ENCODE data around the gene PRDM1.

PRDM1 gene

DNA sequence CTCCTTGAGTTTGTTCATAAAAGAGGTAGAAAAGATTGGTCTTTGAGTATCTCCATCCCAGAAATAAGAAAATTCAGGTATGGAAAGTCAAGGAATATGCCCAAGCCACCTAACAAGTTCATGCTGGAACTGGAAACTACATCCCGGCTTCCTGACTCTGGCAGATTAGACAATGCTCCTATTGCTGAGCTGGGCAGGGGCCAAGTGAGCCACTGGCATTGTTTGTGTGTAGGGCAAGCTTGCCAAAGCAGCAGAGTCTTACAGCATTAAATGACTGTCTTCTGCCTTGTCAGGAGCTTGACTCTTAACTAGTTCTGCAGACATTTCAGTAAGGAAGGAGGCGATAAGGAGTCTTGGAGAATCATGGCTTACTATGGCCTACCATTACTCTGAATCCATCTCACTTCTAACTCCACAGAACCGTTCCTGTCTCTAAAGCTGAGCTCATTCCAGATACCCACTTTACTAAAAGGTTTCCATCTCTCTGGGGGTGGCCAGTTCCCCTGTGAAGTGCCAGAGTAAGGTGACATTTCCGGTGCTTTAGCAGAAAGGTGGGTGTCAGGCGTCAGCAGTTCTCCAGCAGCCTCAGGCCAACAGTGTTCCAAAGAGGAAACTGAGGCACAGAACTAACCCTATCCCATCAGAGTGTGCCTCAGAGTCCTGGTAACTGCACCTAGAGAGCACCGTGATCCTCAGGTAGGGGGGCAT lies 30.1 kb downstream of the PRDM1 start:
- DNase-seq (ENCODE audit: low read depth, low spot score) = no peak

GRCh38 chr6:106117579-106117978 lies 31.4 kb downstream of the PRDM1 start:
- DNase-seq (ENCODE audit: low read depth, low spot score) = no peak

- no peak for DNase-seq (ENCODE audit: low read depth, low spot score)
These were observed 32.8 kb downstream of the PRDM1 start for GRCh38 chr6:106118835-106119431.

- DNase-seq (ENCODE audit: low read depth, low spot score) = no peak
These were observed 33.4 kb downstream of the PRDM1 start for GRCh38 chr6:106119546-106119945.

- no peak for DNase-seq (ENCODE audit: low read depth, low spot score)
These were observed 33.9 kb downstream of the PRDM1 start for GRCh38 chr6:106120006-106120405.

DNA sequence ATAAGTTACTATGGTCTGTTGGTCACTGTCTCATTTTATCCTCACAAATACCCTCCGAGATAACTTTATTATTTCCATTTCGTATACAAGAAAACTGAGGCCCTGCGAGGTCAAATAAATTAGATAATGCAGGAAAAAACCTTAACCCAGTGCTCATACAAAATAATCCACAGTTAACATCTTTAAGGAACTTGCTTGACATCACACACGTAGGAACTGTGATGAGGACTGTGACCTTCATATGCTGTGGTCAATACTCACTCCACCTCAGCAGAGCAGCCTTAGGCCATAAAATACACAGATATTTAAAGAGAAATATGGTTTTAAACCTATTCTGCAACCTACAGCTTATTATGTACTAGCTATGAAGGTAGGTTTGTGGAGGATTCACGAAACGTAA lies 34.3 kb downstream of the PRDM1 start:
- no peak for DNase-seq (ENCODE audit: low read depth, low spot score)

- DNase-seq (ENCODE audit: low read depth, low spot score) = no peak
These were observed 36.3 kb downstream of the PRDM1 start for GRCh38 chr6:106122306-106122918.

DNA sequence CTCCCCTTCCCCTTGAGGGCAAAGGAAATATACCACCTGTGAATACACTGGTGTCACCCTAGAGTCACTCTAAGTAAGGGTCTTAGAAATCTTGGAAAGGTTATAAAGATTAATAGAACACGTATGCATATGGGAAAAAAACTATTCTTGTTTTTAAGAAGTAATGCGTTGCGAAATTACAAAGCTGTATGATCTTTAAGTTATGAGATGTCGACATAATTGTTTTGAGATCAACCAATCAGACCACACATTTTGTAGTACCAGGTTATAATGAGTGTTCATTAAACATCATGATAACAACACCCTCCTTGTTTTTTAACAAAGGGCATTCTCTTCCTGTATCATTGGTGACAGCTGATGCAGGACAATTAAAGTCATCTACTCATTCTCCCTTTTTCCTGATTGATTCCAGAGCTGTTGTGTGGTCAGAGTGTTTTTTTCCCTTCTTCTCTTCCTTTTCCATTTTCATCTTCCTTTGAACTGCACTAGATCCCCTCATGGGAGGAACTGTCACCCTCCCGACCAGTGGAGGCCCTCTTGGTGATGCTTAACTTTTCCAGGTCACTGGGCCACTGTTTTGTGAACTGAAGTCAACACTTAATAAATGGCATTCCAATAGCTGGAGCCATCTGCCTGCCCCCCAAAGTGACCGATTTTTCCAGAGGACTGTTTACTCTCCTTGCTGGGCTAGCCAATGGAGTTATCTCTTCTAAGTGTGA lies 37.0 kb downstream of the PRDM1 start:
- no peak for DNase-seq (ENCODE audit: low read depth, low spot score)

DNA sequence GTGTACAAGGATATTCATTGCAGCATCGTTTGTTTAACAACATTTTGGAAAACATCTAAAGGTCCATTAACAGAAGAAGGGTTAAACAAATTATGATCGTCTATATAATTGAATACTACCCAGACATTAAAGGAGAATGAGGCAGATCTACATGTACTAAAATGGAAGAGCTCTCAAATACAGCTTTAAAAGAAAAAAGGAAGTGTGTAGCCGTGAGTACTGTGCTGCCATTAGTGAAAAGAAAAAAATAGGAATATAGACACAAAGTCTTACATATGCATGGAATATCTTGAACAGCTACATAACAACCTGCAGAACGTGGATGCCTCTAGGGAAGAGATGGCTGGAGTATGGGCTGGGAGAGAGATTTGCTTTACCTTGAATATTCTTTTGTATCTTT lies 37.9 kb downstream of the PRDM1 start:
- DNase-seq (ENCODE audit: low read depth, low spot score) = no peak

- DNase-seq (ENCODE audit: low read depth, low spot score) = no peak
These were observed 38.6 kb downstream of the PRDM1 start for GRCh38 chr6:106124437-106125430.

DNA sequence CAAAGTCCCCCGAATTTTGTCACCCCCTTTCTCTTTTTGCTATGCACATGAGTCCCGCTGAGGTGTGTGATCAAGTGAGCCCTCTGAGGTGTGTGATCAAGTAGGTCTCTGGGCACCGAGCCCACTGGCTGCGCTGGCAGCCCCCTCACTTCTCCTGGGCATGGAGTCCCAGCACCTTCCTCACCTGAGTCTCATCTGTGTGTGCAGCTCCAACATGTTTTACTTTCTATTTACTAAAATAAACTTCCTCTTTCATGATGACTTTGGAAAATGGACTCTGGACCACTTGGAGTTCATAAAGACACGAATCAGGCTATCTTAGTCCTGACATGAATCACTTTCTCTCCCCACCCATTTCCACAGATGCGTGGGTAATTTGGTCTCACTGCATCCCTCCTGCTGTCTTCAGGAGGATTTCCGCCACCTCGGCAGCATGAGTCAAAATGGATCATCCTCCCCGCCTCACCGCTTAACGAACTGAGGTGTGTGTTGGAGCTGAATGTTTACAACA lies 39.8 kb downstream of the PRDM1 start:
- no peak for DNase-seq (ENCODE audit: low read depth, low spot score)

- no peak for DNase-seq (ENCODE audit: low read depth, low spot score)
These were observed 40.3 kb downstream of the PRDM1 start for GRCh38 chr6:106126482-106126881.

DNA sequence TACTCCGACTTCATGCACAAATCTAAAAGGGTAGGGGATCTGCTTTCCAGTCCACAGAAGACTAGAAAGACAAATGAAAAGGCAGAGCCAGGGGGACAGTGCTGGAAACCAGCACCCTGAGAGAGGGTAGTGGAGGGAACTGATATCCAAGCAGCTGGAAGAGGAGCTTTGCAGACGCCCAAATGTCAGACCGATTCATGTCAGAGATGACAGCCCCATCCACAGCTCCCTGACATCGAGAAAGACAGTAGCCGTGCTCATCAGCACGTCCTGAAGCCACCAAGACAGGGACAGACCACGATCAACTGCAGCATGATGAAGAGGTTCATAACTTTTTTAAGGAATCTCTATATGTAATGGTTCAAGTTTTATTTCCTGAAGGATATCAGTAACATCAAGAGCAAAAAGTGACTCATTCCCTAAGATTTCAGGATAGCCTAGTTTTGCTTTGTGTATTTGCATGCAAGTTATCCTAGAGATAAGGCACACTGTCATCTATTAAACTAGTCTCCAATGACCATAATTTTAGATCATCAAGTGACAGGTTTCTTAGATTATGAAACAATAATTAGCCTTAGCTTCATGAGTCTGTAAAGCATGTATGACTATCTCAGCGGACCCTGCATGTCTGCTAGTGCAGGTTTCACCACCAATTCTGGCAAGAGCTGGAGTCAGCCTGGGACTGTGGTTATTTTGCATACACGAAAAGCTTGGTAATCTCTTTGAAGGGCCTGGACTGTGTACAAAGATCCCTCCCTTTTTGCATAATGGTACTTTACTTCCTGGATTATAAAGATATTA lies 43.0 kb downstream of the PRDM1 start:
- no peak for DNase-seq (ENCODE audit: low read depth, low spot score)

DNA sequence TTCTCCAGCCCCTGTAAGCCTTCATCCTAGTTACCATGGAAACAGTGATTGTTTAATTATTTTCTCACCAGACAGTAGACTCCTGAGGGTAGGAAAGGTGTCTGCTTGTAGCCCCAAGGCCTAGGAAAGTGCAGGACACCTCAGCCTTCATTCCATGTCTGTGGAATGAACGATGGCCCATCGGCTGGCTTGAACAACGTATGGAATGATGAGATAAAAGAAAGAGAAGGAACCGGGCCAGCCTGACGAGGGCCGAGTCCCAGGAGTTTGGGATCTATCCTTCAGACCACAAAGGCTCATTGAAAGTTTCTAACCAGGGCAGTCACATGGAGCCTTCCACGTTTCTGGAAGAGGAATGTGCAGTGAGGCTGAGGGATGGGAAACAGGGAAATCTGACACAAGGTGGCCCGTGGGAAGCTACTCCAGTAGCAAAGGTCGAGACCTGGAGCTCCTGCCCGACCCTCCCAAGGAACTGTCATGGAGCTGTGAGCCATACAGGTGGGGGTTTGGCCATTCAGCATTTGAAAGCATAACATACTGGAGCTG lies 46.1 kb downstream of the PRDM1 start:
- no peak for DNase-seq (ENCODE audit: low read depth, low spot score)

- no peak for DNase-seq (ENCODE audit: low read depth, low spot score)
These were observed 46.9 kb downstream of the PRDM1 start for GRCh38 chr6:106133040-106133439.

DNA sequence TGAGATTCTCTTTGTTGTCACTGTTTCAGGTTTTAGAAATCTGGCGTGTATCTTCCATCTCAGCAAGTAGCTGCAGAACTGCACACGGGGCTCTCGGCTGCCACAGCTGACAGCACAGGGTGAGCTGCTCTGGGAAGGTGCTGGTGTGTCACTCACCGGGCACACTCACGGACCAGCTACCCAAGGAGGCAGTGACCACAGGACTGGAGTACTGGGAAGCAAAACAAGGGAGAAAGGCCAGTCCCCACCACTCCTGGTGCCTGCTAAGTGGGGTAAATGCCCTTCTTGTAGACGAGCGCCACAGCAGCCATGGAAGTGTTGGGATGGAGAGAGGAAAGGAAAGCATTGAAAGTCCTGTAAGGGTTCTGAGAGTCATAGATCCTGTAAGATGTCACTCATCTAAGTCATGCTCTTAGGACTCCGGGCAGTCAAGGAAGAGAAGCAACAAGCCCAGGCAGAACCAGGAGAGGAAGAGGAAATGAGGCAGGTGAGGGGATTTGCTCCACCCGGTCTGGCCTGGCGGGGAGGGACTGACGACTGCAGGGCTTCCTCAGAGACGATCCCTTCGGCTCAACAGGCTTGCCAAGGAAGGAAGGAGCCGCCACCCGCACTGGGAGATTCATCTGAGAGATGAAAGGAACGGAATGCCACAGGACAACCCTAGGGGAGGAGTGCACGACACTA lies 48.1 kb downstream of the PRDM1 start:
- no peak for DNase-seq (ENCODE audit: low read depth, low spot score)

DNA sequence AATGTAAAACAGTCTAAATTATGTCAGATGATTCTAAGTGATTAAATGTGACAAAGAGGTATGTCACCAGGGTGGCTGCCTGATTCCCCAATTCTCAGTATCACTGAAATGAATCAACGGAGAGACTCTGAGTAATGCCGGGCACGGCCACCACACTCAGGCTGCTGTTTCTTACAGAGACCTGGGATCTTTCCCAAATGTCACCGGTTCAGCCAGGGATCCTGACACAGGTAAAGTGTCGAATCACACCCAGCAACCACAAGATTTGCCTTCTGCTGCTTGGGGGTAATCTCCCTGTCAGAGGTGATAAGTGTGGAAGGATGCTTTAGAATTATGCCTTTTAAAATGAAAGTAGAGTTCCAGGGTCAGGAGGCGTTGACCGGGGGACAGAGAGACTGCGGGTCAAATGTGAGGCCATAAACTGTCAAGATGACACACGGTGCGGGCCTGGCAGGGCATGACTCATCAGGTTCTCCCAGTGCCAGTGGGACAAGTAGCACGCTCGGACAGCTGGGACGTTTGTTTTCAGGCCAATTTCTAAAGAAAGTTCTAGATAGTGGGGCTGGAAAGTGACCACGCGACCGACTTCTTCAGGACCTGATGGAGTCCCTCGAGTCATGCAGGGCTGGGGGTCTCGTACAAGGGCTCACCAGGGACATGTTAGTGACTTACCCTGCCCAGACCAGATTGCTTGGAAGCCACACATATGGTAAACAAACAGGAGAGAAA lies 48.9 kb downstream of the PRDM1 start:
- DNase-seq (ENCODE audit: low read depth, low spot score) = no peak

GRCh38 chr6:106135911-106136571 lies 49.9 kb downstream of the PRDM1 start:
- no peak for DNase-seq (ENCODE audit: low read depth, low spot score)
